SK-MEL-5 (cell line): ENCODE measurements around the gene ABCB8. TPM values are rescaled to one million over a fixed set of nuclear protein-coding genes. Genes with fewer than 3 reads are reported as not detected.
"Not testable (repeated sequence)": the region's sequence is repeated elsewhere in the genome, so short reads cannot be mapped to it uniquely, and the experiment has no call there.

Experiments
- DNase-seq: peaks from one replicate; pipeline ENCODE4 v3.0.0-alpha.2; 2016; ENCODE audit warnings: low read depth, low spot score
- in situ Hi-C: cut with HindIII; loops from 2 replicates; pipeline ENCODE4 v1.10.0; 2016; ENCODE audit warnings: low sequenced_read_pairs, high pct_unique_total_duplicates, low pct_unique_long_range_greater_than_20kb
- total RNA-seq: library from RNA; depleted of rRNA; stranded (reverse); fragments of >200 nt; shearing (Covaris generic); gene quantifications from 2 replicates; pipeline ENCODE4 v1.2.3, GENCODE V29; 2014

The ABCB8 gene
- total RNA-seq, 1 experiment from 2014 or later, result 47.9 TPM

DNA sequence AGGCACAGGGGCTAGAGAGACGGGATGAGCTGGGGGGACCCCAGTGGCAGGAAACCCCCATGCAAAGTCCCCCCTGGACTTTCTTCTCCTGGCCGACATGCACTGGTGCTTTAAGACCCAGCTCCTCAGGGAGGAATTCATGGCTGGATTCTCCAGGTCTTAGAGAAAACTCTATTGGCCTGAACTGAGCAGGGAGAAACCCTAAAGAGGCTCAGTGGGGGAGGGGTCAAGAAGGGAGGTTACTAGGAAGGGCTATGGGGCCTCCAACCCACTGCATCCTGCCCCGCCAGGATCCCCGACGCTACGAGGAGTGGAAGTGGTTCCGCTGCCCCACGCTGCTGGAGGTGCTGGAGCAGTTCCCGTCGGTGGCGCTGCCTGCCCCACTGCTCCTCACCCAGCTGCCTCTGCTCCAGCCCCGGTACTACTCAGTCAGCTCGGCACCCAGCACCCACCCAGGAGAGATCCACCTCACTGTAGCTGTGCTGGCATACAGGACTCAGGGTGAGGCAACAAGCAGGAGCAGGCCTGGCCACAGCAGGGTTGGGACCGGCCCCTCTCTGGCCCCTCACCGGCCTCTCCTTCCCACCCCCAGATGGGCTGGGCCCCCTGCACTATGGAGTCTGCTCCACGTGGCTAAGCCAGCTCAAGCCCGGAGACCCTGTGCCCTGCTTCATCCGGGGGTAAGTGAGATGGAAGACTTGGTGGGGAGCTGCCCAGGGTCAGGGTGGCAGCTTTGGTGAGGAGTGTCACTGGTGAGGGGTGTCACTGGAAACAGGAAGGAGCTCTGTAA is 17.7 kb upstream of the ABCB8 start:
- in situ Hi-C loops, result no loop called here
- DNase-seq, result no peak

DNA sequence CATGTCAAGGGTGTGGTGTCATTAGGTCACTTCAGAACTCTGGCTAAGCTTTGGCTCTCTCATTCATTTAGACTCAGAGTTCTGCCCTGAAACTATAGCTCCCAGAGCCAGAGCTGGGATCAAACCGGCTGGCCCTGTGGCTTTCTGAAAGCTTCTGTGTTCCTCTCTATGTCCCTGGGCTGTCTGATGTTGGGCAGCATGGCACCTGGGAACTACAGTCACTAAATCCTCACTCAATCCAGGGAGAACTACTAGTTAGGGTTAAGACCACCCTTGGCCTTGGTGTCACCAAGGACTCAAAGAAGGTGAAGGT is 17.2 kb upstream of the ABCB8 start:
- no peak for DNase-seq
- in situ Hi-C loops, result no loop called here

DNA sequence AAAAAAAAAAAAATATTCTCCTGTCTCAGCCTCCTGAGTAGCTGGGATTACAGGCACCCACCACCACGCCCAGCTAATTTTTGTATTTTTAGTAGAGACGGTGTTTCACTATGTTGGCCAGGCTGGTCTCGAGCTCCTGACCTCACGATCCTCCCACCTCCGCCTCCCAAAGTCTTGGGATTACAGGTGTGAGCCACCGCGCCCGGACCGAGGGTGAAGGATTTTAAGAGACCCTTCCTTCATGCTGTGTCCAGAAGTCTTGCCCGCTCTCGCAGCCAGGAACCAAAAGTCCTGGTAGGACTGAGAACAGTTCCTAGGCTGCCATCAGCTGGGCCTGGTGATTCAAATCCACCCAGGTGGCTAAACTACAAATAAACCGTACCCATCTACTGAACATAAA is 16.6 kb upstream of the ABCB8 start:
- DNase-seq, in situ Hi-C loops: not testable (repeated sequence)

DNA sequence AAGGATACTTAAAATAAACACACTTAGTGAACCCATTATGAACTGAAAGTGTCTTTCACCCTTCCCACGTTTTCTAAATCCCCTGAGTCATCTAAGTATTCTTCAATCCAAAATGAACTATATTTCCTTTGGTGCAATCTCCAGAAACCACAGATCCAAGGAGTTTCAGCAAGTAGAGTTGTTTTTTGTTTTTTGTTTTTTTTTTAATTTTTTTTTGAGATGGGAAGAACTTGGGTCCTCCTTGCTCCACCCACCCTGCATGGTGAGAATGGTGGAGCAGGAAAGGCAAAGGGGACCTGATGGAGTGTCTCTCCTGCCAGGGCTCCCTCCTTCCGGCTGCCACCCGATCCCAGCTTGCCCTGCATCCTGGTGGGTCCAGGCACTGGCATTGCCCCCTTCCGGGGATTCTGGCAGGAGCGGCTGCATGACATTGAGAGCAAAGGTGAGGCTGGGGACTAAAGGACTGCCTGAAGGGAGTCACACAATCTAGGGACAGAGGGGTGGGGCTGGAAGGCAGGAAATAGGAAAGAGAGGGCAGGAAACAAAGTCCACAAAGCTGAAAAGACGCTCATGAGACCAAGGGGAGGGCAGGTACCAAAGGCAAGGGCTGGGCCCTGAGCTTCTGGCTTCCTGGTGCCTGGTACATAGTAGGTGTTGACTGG is 16.1 kb upstream of the ABCB8 start:
- in situ Hi-C loops, result no loop called here
- no peak for DNase-seq

DNA sequence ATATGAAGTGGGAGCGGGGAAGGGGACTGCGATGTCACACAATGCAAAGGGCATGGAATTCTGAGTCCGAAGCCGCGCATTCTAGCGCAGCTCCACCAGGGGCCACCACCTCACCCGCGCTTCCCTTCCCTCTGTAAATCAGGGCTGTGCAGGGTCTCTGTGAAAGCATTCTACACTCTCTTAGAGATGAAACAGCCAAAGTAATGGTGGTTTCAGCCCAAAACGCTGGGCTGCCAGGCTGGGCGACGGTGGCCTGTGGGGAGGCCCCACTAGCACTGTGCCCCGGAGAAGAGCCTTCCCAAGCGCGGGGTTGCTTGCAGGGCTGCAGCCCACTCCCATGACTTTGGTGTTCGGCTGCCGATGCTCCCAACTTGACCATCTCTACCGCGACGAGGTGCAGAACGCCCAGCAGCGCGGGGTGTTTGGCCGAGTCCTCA is 15.3 kb upstream of the ABCB8 start:
- DNase-seq, result peak; percentile 66
- in situ Hi-C loops, result no loop called here

DNA sequence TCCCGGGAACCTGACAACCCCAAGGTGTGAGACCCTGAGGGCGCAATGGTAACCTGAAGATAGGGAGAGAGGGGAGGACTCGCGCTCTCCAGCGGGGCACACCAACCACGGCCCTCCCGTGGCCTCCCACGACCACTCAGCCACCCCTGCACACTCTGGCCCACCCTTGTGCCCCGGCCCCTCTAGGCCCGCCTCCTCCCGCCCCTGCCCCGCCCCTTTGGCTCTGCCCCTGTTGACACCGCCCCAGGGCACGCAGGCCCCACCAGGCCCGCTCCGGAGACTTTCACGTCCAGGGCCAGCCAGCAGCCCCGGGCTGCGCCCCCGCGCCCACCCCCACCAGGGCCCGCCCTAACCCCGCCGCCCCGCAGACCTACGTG is 14.9 kb upstream of the ABCB8 start:
- in situ Hi-C loops, result no loop called here
- DNase-seq, result no peak

DNA sequence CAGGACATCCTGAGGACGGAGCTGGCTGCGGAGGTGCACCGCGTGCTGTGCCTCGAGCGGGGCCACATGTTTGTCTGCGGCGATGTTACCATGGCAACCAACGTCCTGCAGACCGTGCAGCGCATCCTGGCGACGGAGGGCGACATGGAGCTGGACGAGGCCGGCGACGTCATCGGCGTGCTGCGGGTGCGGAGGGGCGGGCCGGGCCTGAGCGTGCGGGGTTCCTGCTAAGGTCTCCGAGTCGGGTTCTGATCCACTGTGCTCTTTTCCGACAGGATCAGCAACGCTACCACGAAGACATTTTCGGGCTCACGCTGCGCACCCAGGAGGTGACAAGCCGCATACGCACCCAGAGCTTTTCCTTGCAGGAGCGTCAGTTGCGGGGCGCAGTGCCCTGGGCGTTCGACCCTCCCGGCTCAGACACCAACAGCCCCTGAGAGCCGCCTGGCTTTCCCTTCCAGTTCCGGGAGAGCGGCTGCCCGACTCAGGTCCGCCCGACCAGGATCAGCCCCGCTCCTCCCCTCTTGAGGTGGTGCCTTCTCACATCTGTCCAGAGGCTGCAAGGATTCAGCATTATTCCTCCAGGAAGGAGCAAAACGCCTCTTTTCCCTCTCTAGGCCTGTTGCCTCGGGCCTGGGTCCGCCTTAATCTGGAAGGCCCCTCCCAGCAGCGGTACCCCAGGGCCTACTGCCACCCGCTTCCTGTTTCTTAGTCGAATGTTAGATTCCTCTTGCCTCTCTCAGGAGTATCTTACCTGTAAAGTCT is 14.3 kb upstream of the ABCB8 start:
- in situ Hi-C loops, result no loop called here
- no peak for DNase-seq

DNA sequence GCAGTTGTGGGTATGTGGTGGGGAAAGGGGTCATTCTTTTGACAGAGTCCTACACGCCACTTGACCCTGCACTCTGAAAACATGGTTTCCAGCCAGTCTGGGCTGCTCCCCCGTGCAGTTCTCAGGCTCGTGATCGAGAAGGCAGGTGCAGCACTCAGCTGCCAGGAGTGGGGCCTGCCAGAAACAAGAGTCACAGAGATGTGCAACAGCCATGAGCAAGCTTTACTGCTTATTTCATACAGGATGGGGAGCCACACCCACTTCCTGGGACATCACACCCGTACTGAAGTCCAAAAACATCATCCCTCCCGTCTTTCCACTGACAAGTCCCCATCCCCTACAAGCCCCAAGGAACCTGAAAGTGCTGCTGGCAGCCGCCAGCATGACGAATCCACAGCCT is 13.3 kb upstream of the ABCB8 start:
- DNase-seq, result no peak
- in situ Hi-C loops, result no loop called here

DNA sequence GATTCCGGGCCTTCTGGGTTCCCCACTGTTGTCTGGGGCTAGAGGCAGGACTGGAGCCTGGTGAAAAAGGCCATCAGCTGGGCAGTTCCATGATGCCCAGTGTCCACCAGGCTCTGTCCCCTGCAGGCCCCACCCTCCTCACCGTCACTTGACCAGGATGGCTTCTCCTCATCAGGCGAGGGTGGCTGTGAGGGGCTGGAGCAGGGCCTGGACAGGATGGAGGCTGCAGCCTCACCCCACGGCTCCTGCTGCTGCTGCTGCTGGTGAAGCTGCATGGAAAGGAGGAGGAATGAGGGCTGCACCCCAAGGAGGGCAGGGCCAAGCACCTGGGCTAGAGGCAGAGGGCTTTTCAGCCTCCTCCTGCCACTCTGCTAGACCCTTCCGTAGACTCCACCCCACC is 12.3 kb upstream of the ABCB8 start:
- DNase-seq, result no peak
- in situ Hi-C loops, result no loop called here

DNA sequence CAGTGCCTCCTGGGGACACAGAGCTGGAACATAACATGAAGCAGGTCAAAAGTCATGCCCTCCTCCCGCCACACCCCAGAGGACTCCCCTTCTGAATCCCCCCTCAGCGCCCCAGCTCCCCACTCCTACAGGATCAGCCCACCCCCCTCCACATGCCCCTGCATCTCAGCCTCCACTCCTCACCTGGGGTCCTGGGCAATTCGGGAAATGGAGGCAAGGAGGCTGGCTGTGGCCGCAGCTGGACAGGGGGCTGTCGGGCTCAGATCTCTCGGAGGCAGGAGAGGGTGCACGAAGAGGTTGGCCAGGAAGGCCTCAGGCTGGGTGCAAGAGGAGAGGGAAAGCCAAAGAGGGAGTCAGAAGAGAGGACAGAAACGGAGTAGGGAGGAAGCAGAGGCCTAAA is 11.7 kb upstream of the ABCB8 start:
- in situ Hi-C loops, result no loop called here
- DNase-seq, result no peak

DNA sequence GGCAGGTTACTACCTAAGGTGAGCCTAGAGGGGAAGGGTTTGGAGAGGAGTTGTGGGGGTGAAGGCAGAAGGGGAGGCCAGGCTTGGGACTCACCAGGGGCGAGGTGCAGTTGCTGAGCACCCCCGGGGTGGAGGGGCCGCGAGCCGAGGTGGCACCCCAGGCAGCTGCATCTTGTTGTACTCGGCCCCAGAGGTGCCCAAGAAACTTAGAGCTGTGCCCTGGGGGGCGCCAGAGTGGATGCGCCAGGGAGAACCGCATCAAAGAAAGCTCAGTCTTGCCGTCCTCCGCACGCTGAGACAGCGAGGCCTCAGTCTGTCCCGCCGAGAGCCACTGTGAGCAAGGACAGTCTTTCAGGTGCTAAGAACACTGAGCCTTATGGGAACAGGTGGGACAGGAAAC is 11.3 kb upstream of the ABCB8 start:
- DNase-seq, result no peak
- in situ Hi-C loops, result no loop called here

DNA sequence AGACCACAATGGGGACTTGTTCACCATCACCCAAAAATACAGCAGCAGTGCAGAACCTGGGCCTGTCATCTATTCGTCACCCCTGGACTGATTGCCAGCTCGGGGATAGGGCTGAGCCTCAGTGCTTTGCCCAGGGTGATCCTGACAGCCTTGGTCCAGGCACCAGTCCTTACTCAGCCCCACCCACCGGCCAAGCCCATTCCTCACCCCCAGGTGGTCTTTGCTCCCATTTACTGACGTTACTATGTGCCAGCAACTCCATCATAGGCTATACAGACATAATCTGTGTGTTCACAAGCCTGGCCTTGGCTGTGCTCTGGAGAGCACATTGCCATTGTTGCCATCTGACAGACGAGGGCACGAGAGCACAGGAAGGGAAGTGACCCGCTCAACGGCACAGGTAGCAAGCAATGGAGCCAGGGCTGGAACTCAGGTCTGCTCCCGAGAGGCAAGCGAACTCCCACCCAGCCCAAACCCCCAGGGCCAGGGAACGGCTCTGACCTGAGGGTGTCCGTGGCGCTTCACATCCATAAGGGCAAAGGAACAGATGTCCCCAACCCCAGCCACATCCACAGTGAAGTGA is 10.8 kb upstream of the ABCB8 start:
- no peak for DNase-seq
- in situ Hi-C loops, result no loop called here

DNA sequence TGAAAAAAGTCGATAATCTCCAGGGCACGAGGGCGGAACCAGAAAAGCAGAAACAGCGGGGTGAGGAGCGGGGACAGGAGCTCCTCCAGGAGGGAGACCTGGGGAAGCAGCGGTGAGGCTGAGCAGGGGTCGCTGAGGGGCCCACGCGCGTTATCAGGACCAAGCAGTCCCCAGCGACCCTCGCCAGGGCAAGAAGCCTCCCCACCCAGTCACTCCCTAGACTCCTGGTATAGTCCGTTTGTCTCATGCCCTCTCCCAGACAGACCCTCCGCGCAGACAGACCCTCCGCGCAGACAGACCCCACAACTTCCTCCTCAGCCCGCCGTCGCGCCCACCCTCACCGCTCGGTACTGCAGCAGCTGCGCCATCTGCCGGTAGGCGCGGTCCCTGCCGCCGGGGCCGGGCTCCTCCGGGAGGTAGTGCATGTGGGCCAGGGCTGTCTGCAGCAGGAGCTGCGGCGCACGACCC is 10.3 kb upstream of the ABCB8 start:
- DNase-seq, result peak; percentile 66
- in situ Hi-C loops, result no loop called here

DNA sequence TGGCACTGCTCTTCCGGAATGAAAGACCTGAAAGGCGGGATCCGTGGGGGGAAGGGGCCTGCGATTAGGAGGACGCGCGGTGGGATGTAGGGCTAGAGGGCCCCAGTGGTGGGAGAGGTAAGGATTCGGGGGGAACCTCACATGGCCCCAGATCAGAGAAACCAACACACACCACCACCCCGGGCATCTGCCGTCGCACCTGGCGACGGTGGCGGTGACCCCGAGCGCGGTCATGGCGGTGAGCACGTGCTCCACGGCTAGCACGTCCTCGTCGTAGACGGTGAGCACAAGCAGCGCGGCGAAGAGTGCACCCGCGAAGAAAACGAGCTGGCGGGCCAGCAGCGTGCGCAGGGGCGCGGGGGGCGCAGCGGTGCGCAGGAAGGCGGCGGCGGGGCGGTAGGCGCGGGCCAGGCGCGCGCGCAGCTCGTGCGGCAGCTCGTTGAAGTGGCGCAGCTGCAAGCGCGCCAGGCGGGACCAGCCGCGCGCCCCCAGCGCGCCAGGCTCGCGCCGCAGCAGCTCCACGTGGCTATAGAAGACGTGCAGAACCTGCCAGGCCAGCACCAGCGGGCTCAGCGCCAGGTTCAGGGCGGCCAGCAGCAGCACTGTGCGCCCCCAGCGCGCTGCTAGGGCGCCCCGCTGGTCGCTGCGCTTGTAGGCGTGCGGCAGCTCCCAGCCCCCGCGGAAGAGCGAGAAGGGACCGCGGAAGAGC is 9.7 kb upstream of the ABCB8 start:
- in situ Hi-C loops, result no loop called here

DNA sequence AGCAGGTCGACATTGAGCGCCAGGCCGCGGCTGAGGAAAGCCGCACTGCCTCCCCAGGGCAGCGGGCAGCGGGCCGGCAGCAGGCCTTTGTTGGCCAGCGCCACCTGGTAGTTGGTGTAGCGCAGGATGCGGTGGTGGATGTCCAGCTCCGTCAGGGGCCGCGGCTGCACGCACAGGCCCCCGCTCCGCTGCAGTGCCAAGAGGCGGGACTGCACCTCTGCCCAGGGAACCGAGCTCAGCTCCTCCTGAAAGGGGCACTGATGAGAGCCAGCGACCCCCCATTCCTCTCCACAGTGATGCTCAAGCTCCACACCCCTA is 9.2 kb upstream of the ABCB8 start:
- DNase-seq, result no peak
- in situ Hi-C loops, result no loop called here

More for the DNA sequence above, 9.7 kb upstream of the ABCB8 start:
- DNase-seq, result no peak

DNA sequence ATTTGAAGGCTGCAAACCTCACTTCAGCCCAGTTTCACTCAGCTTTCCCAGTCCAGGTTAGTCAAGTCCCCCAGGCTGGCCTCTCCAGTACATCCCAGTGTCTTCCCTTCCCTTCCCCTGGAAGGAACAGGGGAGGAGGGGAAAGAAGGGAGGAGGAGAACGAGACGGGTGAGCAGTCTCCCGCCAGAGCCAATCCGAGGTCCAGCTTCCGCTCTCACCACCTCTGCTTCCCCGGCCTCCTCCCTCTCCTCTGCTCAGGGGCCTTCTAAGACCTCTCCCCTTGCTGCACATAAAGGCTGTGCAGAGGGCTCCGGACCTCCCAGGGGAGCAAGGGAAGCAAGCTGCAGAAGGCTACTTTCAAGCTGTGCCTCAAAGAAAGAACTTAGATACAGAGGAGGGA is 8.0 kb upstream of the ABCB8 start:
- no peak for DNase-seq
- in situ Hi-C loops, result no loop called here

DNA sequence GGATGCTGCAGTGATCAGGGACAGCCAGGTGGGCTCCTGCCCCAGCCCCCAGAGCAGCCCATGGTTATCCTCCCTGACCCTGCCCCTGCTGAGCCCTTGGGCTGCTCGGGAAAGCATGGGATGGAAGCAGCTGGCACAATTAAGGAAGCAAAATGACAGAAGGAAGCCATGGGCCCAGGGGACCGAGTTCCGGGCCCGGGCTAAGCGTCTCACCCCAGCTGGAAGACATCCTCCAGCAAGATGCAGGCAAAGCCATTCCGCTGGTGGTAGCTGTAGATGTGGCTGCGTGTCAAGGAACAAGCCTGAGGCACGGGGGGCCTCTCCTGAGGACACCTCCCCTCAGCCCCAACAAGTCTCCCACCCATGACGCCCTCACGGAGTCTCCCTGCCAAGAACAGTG is 5.0 kb upstream of the ABCB8 start:
- in situ Hi-C loops, result no loop called here
- DNase-seq, result no peak

DNA sequence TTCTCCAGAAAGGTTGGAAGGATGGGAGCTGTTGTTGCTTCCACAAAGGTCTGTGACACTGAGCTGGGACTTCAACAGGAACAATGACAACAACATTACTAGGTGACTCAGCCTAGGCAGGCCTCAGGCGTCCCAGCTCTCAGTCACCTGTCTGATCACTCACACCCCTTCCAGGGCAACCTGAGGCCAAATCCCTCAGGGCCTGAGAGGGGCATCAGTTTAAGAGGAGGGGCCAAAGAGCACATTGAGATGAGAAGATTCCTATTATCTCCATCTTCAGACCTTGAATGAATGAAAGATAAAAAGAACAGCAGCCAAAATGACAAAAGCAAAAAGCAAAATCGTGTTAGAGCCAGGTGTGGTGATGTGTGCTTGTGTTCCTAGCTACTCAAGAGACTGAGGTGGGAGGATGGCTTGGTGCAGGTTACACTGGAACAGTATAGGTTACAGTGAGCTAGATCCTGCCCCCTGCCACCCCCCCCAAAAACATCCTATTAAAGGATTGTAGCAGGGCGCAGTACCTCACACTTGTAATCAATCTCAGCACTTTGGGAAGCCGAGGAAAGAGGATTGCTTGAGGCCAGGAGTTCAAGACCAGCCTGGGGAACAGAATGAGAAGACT is 3.7 kb upstream of the ABCB8 start, which contains the start of gene ATG9B:
Gene ATG9B (minus strand): TSS at position 60 of the 622 bp plus-strand sequence. CDS start 71 bp downstream, outside the sequence.
- in situ Hi-C loops, result no loop called here
- no peak for DNase-seq
